DND-41 (cell line): Measurements from ENCODE around the gene SLC16A1.

Source experiments
- ATAC-seq: fragments of 200-7000 bp; cut with Tn5 transposase; 3 replicates; pipeline ENCODE4 v1.9.1; 2021; ENCODE audit warnings: low read depth; ENCODE audit not compliant: insufficient read depth
- DNase-seq: peaks from one replicate; pipeline ENCODE4 v3.0.0-alpha.2; 2020
- H2AFZ ChIP-seq: 2 replicates; pipeline ENCODE4 v1.6.0; 2012; ENCODE audit warnings: low read depth, low read length
- H3K27ac ChIP-seq: 2 replicates; pipeline ENCODE4 v1.5.1; 2012; ENCODE audit warnings: low read length, inconsistent platforms
- H3K27me3 ChIP-seq: fragments of 200-600 bp; sonication (generic); 2 replicates; pipeline ENCODE4 v1.6.0; 2012; ENCODE audit warnings: low read length, mild to moderate bottlenecking, inconsistent platforms; ENCODE audit not compliant: insufficient read depth, poor library complexity
- H3K36me3 ChIP-seq: 2 replicates; pipeline ENCODE4 v1.5.1; 2012; ENCODE audit warnings: low read length, inconsistent platforms; ENCODE audit not compliant: insufficient read depth
- H3K4me1 ChIP-seq: 2 replicates; pipeline ENCODE4 v1.5.1; 2012; ENCODE audit warnings: mild to moderate bottlenecking, low read length; ENCODE audit not compliant: insufficient read depth
- H3K4me2 ChIP-seq: 2 replicates; pipeline ENCODE4 v1.6.0; 2012; ENCODE audit warnings: mild to moderate bottlenecking, moderate library complexity, low read length, inconsistent platforms; ENCODE audit not compliant: insufficient read depth
- H3K4me3 ChIP-seq, 2 experiments: fragments of 200-600 bp in 1 of 2; shearing (Covaris generic) in 1 of 2; 2 replicates each; pipeline ENCODE4 v1.5.1; 2012 to 2016; ENCODE audit warnings: inconsistent platforms in 2 of 2, low read length in 2 of 2, mild to moderate bottlenecking in 2 of 2, low read depth in 1 of 2, moderate library complexity in 1 of 2
- H3K79me2 ChIP-seq: 2 replicates; pipeline ENCODE4 v1.6.0; 2012; ENCODE audit warnings: low read length, inconsistent platforms; ENCODE audit not compliant: insufficient read depth
- H3K9ac ChIP-seq: 2 replicates; pipeline ENCODE4 v1.6.0; 2012; ENCODE audit warnings: low read depth, mild to moderate bottlenecking, inconsistent platforms, low read length, moderate library complexity
- H3K9me3 ChIP-seq: 2 replicates; pipeline ENCODE4 v1.5.1; 2012; ENCODE audit warnings: low read length, moderate library complexity, mild to moderate bottlenecking, inconsistent platforms; ENCODE audit not compliant: insufficient read depth, severe bottlenecking
- H4K20me1 ChIP-seq: 2 replicates; pipeline ENCODE4 v1.6.0; 2012; ENCODE audit warnings: low read length; ENCODE audit not compliant: insufficient read depth
- CTCF ChIP-seq: IDR thresholded peaks from 2 replicates; pipeline ENCODE4 v1.5.1; 2012; ENCODE audit warnings: borderline replicate concordance, low read length, moderate library complexity, mild to moderate bottlenecking; ENCODE audit not compliant: poor library complexity, severe bottlenecking; ENCODE audit errors: extremely low read depth
- EZH2 ChIP-seq: IDR thresholded peaks from 3 replicates; pipeline ENCODE4 v1.6.1; 2012; ENCODE audit warnings: borderline replicate concordance, low read depth, mild to moderate bottlenecking, moderate library complexity, low read length, inconsistent platforms; ENCODE audit not compliant: severe bottlenecking

The SLC16A1 gene

GRCh38 chr1:112927462-112927990, 28.5 kb downstream of the SLC16A1 start:
- TF ChIP-seq EZH2 (no peak), CTCF (no peak)
- DNase-seq = no peak
- Histone ChIP-seq H3K36me3 (peaks cover 76% of the 10 kb centered on the region), H3K4me1 (no peaks in the 10 kb centered on the region), H2AFZ (no peak overlapping the region), H3K4me3 (no peak overlapping the region), H3K79me2 (peaks cover 62% of the 10 kb centered on the region), H3K9me3 (no peaks in the 10 kb centered on the region), H3K27me3 (no peaks in the 10 kb centered on the region), H3K9ac (no peak overlapping the region), H3K4me2 (no peak overlapping the region), H3K27ac (no peak overlapping the region), H4K20me1 (peaks cover 33% of the 10 kb centered on the region; the same call in 1 of the 2 replicates)
- ATAC-seq = no peak

GRCh38 chr1:112926858-112927257, 29.1 kb downstream of the SLC16A1 start:
- Histone ChIP-seq H3K27me3 (no peaks in the 10 kb centered on the region), H3K4me1 (no peaks in the 10 kb centered on the region), H3K4me3 (no peak overlapping the region), H4K20me1 (peaks cover 29% of the 10 kb centered on the region; the same call in 1 of the 2 replicates), H3K36me3 (peaks cover 80% of the 10 kb centered on the region), H3K4me2 (no peak overlapping the region), H2AFZ (no peak overlapping the region), H3K9ac (no peak overlapping the region), H3K79me2 (peaks cover 55% of the 10 kb centered on the region), H3K27ac (no peak overlapping the region), H3K9me3 (no peaks in the 10 kb centered on the region)
- ATAC-seq (no peak), DNase-seq (no peak)
- TF ChIP-seq CTCF = no peak

- DNase-seq (no peak), ATAC-seq (no peak)
- Histone ChIP-seq H3K9ac (no peak overlapping the region), H3K4me1 (no peaks in the 10 kb centered on the region), H3K4me2 (no peak overlapping the region), H3K9me3 (no peaks in the 10 kb centered on the region), H3K4me3 (no peak overlapping the region), H3K79me2 (peaks cover 37% of the 10 kb centered on the region), H3K27me3 (no peaks in the 10 kb centered on the region), H3K27ac (no peak overlapping the region), H3K36me3 (peaks cover 95% of the 10 kb centered on the region), H2AFZ (no peak overlapping the region), H4K20me1 (peaks cover 25% of the 10 kb centered on the region; the same call in 1 of the 2 replicates)
- TF ChIP-seq CTCF = peak; percentile 11
- TF ChIP-seq EZH2 = no peak
These were observed 31.0 kb downstream of the SLC16A1 start for GRCh38 chr1:112925015-112925414.

- no peaks in the 10 kb centered on the region for H3K27me3 ChIP-seq
- DNase-seq (no peak), ATAC-seq (no peak)
- TF ChIP-seq EZH2 (no peak), CTCF (peak; percentile 25)
- H4K20me1 ChIP-seq = peaks cover 16% of the 10 kb centered on the region; the same call in 1 of the 2 replicates
- H3K4me2 ChIP-seq = no peak overlapping the region
- H2AFZ ChIP-seq = no peak overlapping the region
- peaks cover 91% of the 10 kb centered on the region for H3K36me3 ChIP-seq
- no peak overlapping the region for H3K4me3 ChIP-seq
- peaks cover 27% of the 10 kb centered on the region for H3K79me2 ChIP-seq
- no peak overlapping the region for H3K9ac ChIP-seq
- no peak overlapping the region for H3K27ac ChIP-seq
- H3K9me3 ChIP-seq = no peaks in the 10 kb centered on the region
- no peaks in the 10 kb centered on the region for H3K4me1 ChIP-seq
These were observed 32.0 kb downstream of the SLC16A1 start for GRCh38 chr1:112923959-112924349.
